GM21576 (cell line): ENCODE data around the gene KRTAP20-4.

Source experiments
- ATAC-seq: cut with Tn5 transposase; IDR thresholded peaks from one replicate; pipeline ENCODE4 v1.9.1; 2021; ENCODE audit warnings: mild to moderate bottlenecking, moderate library complexity; ENCODE audit not compliant: unreplicated experiment

The KRTAP20-4 gene

GRCh38 chr21:30620522-30620921, at the start of gene KRTAP20-4:
TSS of gene KRTAP20-4 (plus strand) at chr21:30620627.
- no peak for ATAC-seq

DNA sequence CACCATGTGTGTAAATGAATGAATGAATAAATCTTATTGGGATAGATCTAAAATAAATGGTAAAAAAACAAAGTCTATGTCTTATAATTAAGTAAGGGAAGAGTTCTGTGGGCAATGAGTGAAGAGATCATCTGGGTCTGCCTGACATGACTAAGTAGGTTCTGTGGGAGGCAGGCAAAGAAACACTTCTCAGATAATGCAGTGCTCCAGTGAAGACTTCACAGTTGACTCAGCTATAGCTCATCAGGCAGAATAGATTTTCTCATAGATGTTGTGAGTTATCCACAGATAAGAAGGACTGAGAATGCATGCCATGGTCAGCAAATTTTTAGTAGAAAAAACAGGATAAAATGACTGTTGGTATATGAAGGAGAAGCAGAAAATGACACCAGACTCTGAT, 42.7 kb upstream of the KRTAP20-4 start:
- no peak for ATAC-seq

GRCh38 chr21:30579346-30579745, 41.1 kb upstream of the KRTAP20-4 start:
- no peak for ATAC-seq

DNA sequence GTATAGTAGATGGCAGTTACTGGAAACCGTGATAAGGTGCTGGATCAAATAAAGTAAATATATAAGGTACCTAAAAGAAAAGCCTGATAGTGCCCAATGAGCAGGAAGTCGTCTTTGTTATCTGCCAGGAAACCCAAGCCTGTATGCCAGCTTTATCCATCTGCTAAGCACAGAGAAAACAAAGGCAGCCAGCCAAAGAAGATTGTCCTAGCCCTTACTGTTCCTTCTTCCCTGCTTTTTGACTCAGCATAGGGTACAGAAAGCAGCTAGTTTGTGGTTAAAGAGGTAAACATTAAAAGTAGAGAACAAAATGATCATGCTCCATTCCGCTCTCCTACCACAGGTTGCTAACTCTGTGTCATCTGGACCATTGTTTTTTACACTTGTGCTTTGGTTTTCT, 40.3 kb upstream of the KRTAP20-4 start:
- ATAC-seq: no peak

- ATAC-seq: no peak
These were observed 37.6 kb upstream of the KRTAP20-4 start for GRCh38 chr21:30582870-30583269.

GRCh38 chr21:30590297-30590696, 30.1 kb upstream of the KRTAP20-4 start, which contains the start of gene KRTAP22-2:
TSS of gene KRTAP22-2 (minus strand) at chr21:30590397.
- no peak for ATAC-seq

DNA sequence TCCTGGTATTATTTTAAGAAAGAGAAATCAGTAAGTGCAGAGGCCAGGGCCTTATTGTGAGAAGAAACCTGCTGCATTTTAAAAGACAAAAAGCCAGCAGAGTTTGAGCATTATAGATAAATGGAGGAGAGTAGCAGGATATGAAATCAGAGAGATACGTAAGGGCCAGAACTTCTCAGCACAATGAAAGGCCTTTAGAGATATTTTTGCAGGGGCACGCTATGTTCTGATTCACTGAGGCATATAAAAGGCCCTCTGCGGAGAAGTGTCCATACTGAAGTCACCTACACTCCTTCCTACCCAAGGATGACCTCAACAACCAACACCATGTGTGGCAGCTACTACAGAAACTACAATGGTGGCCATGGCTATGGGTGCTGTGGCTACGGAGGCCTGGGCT, 28.3 kb upstream of the KRTAP20-4 start, which contains the start of gene KRTAP6-3:
Gene KRTAP6-3, plus strand, starts transcription at position 301 of the 400 bp plus-strand sequence. Its CDS starts 6 bp downstream, at position 307.
- ATAC-seq: no peak

DNA sequence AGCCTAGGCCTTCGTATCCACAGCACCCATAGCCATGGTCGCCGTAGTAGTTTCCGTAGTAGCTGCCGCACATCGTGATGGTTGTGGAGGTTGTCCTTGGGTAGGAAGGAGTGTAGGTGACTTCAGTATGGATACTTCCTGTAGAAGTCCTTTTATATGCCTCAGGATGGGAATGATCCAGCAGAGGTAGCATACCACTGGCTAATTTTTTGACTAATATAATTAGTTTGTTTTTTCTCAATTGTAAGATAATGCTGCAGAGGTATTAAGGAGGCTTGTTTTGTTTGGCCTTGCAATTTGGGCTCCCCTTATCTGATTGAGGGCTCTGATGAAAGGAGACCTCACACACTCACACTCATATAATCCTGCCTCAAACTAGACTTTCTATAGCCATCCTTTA, 21.6 kb upstream of the KRTAP20-4 start, which contains the start of gene KRTAP6-2:
Gene KRTAP6-2, minus strand, starts transcription at position 101 of the 400 bp plus-strand sequence. Its CDS starts 28 bp downstream, at position 73.
- no peak for ATAC-seq

DNA sequence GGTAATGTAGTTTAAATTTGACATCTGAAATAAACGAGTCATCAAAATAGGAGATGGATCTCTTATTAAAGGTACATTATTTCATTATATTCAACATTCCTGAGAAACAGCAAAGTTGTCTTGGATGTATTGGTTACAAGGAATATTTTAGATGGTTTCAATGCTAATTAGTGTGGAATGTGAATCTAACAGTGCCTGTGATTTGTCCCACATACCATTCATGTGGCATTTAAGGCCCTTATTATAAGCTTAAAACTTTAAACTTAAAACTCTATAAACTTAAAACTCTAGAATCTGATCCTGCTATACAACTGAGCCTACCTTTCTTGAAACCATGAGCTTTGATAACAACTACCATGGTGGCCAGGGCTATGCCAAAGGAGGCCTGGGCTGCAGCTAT, 19.6 kb upstream of the KRTAP20-4 start, which contains the start of gene KRTAP22-1:
Gene KRTAP22-1, plus strand, starts transcription at position 301 of the 400 bp plus-strand sequence.
- no peak for ATAC-seq

DNA sequence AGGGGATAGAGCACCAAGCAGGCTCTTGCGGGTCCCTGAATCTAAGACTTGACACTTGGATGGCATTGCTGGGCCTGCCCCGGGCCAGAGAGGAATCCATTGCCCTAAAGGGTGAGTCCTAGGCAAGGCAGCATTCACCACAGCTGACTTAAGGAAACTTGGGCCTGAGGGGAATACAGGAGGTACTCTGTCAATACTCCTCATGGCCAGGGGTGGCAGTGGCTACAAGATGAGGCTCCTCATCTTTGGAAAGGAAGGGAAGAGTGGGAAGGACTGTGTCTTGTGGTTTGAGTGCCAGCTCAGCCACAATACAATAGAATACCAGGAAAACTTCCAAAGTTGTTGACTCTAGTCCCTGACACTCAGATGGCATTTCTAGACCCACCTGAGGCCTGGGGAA, 14.5 kb upstream of the KRTAP20-4 start:
- no peak for ATAC-seq

- no peak for ATAC-seq
These were observed 8.3 kb upstream of the KRTAP20-4 start for GRCh38 chr21:30612132-30612531.

DNA sequence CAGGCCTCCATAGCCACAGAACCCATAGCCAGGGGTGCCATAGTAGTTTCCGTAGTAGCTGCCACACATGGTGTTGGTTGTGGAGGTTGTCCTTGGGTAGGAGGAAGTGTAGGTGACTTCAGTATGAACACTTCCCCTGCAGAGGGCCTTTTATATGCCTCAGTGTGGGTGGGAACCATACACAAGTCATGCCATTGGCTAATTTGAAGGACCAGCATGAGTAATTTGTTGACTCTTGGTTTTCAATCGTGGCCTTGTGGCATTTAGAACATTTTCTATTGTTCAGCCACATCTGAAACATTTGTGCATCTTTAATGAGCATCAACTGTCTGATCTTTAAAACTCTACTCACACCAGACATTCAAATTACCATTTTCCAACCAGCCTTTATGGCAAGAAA, 6.6 kb upstream of the KRTAP20-4 start, which contains the start of gene KRTAP6-1:
Gene KRTAP6-1, minus strand, starts transcription at position 95 of the 400 bp plus-strand sequence. Its CDS starts 26 bp downstream, at position 69.
- no peak for ATAC-seq

DNA sequence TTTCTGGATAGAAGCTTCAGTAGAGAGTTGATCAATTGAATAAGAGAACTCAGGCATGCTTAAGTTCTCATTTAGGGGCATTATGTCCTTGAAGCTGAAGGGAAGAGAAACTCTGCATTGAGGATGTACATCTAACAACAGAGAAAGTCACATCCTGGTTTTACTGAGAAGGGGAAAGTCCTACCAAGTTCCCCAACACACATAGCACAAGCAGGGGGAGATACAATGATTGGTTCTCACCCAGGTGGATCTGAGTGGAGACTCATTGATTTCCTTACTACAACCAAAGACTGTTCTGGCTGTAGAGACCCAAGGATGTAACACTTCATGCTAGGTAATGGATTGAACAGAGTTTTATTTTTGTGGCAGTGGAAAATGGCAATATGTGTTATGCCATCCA, 5.2 kb upstream of the KRTAP20-4 start:
- ATAC-seq: no peak

DNA sequence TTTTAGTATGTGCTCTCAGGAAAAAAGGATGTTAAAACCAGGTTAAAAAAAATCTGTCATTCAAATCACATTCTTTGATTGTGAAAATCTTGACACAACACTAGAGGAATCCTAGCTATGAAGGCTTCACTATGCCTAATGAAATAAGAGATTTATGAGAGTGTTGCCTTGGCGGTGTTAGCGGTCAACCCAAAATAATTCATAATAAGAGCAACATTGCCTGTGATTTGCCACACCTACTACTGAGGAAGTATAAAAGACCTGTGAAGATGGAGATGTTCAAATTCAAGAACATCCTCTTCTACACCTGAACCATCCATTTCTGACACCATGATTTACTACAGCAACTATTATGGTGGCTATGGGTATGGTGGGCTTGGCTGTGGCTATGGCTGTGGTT, 4.3 kb upstream of the KRTAP20-4 start, which contains the start of gene KRTAP20-1:
Gene KRTAP20-1, plus strand, starts transcription at position 301 of the 400 bp plus-strand sequence. Its CDS starts 30 bp downstream, at position 331.
- no peak for ATAC-seq

GRCh38 chr21:30620080-30620479, 347 bp upstream of the KRTAP20-4 start:
- no peak for ATAC-seq

GRCh38 chr21:30623362-30623761, 2.9 kb downstream of the KRTAP20-4 start:
- ATAC-seq: no peak

- ATAC-seq: no peak
These were observed 5.2 kb downstream of the KRTAP20-4 start for GRCh38 chr21:30625449-30626165.

GRCh38 chr21:30628109-30628508, 7.7 kb downstream of the KRTAP20-4 start:
- no peak for ATAC-seq

DNA sequence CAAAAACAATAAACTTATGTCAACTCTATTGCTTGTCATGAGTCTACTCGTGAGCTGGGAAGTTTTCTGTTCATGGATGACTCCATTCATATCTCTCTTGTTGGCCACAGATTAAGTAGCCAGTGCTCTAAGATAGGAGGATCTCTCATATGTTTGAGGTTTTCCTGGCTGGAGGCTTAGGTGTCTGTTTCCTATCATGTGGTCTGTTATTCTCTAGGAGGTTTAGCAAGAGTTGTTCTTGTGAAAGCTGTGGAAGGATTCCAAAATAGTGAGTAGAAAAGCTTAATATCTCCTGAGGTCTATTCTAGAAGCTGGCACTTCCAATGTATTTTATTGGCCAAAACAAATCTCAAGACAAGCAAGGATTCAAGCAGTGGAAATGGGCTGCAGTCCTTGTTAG, 8.8 kb downstream of the KRTAP20-4 start:
- no peak for ATAC-seq

- ATAC-seq: no peak
These were observed 14.5 kb downstream of the KRTAP20-4 start, which contains the start of gene KRTAP20-2 for GRCh38 chr21:30634906-30635305. TSS of gene KRTAP20-2 (plus strand) at chr21:30635206. CDS start at chr21:30635264, 58 bp downstream.

DNA sequence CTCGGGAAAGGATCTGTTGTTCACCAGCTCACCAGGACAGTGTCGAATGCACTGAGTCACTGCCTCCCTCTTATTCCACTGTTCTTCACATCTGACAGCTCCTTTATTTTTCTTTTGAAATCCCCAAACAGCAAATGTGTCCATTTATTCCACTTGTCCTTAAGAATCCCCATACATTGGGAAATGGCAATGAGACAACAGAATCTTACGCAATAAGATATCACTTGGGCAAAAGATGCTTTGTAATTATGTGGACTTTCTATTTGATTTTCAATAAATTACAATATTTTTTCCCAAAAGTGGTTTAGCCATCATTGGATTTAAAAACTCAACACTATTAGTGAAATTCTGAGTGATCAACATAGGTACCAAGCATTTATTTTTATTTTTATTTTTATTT, 18.3 kb downstream of the KRTAP20-4 start:
- ATAC-seq: no peak

- no peak for ATAC-seq
These were observed 22.1 kb downstream of the KRTAP20-4 start, which contains the start of gene KRTAP20-3 for GRCh38 chr21:30642564-30642963. TSS of gene KRTAP20-3 (plus strand) at chr21:30642864.
